ENCODE measurements around the gene DLG2. TPM values are rescaled to one million over a fixed set of nuclear protein-coding genes. Genes with fewer than 3 reads are reported as not detected.

DLG2 gene
- total and polyA plus RNA-seq, 12 donors: 1.0 to 14.8 (median 7.4) TPM

DNA sequence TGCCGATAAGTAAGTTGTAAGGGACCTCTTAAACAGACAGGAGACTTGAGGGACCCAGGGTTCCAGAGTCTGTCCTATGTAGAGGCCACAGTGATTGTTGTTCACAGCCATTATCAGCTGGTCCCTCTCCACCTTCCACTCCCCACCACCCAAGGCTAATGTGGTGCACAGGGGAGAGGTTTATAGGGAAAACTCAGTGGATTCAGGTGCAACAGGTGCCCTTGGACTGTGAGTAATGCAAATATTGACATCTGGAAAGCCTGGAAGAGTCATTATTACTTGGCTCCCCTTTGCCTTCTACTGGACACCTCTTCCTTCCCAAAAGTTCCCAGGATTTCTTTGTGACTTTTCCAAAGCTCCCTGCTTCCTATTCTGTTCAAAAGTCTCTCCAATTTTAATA is 1899.9 kb downstream of the DLG2 start:
- TF ChIP-seq, protein P1, sequence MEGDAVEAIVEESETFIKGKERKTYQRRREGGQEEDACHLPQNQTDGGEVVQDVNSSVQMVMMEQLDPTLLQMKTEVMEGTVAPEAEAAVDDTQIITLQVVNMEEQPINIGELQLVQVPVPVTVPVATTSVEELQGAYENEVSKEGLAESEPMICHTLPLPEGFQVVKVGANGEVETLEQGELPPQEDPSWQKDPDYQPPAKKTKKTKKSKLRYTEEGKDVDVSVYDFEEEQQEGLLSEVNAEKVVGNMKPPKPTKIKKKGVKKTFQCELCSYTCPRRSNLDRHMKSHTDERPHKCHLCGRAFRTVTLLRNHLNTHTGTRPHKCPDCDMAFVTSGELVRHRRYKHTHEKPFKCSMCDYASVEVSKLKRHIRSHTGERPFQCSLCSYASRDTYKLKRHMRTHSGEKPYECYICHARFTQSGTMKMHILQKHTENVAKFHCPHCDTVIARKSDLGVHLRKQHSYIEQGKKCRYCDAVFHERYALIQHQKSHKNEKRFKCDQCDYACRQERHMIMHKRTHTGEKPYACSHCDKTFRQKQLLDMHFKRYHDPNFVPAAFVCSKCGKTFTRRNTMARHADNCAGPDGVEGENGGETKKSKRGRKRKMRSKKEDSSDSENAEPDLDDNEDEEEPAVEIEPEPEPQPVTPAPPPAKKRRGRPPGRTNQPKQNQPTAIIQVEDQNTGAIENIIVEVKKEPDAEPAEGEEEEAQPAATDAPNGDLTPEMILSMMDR (IDR thresholded peaks at IDR 0.05): no peak
- no peaks in the 10 kb centered on the region for H3K36me3 ChIP-seq
- H3K9me3 ChIP-seq: peaks cover 0 to 2% (median 0%) of the 10 kb centered on the region in 11 donors
- H3K4me1 ChIP-seq: peaks cover 0 to 22% (median 10%) of the 10 kb centered on the region in 9 donors
- ATAC-seq (no peak), DNase-seq (no peak)
- WGBS, 2 donors: 50 to 96% methylated on average over 1 of the region's 1 CpG
- intact Hi-C loops (cut with DNase I): loop anchor here in 2 of 10 donors (5.0 to 10.0 kb wide), 3 partner anchors 202 to 435 kb away; no protein-coding TSS in a partner anchor
- H3K4me3 ChIP-seq: no peak overlapping the region
- no peaks in the 10 kb centered on the region for H3K27me3 ChIP-seq
- H3K27ac ChIP-seq: no peak overlapping the region

DNA sequence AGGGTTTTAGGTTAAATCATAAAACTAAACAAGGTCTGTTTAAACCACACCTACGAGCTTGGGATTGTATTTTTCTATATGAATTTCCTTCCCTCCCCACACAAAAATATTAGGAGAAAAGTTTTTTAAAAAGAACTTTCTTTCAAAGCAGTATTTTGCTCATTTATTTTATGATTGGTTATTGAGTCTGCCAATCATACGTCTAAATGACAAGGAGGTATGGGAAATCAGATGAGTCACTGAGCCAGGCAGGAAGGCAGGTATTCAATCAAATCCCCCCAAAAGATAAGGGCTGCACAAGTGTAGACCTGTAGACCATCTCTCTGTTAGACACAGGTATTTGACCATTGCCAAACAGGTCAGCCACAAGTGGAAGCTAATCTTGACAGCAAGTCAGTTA is 1900.8 kb downstream of the DLG2 start:
- Histone ChIP-seq H3K4me3 (no peak overlapping the region), H3K27me3 (no peaks in the 10 kb centered on the region), H3K36me3 (no peaks in the 10 kb centered on the region), H3K27ac (no peak overlapping the region), H3K4me1 (peaks cover 0 to 22% (median 10%) of the 10 kb centered on the region in 9 donors), H3K9me3 (peaks cover 0 to under 1% (median 0%) of the 10 kb centered on the region in 11 donors)
- TF ChIP-seq, protein P1 (IDR thresholded peaks at IDR 0.05): no peak
- WGBS, 2 donors: 79 to 85% methylated on average over 2 of the region's 2 CpGs
- intact Hi-C loops (cut with DNase I): loop anchor here in 2 of 10 donors (5.0 to 10.0 kb wide), 3 partner anchors 202 to 434 kb away; no protein-coding TSS in a partner anchor
- DNase-seq (no peak), ATAC-seq (no peak)

DNA sequence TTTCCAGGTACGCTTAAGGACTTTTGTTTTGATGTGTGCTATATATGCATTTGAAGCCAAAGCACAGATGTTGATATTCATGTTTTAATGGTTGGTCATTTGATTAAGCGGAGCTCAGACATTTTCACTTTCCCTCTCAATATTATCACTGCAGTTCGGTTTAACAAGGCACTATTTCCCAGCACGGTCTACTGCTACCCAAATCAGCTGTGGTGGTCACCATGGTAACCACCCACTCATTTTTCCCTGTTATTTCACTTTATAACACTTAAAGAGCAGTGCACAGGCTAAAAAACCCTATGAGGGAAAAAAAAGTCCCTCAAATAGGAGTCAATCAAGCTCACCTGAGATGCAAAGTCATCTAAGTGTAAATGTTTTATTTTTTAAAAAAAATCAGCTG is 1901.4 kb downstream of the DLG2 start:
- peaks cover 0 to 22% (median 10%) of the 10 kb centered on the region in 9 donors for H3K4me1 ChIP-seq
- H3K36me3 ChIP-seq: no peaks in the 10 kb centered on the region
- H3K27me3 ChIP-seq: no peaks in the 10 kb centered on the region
- H3K4me3 ChIP-seq: peak overlapping the region in 3 of 10 donors; percentile 12 to 51 (median 47)
- WGBS, 2 donors: 51 to 66% methylated on average over 4 of the region's 4 CpGs
- peak in 2 of 8 donors; percentile 41 to 61 for ATAC-seq
- H3K9me3 ChIP-seq: no peaks in the 10 kb centered on the region
- DNase-seq: peak in 1 of 2 donors; percentile 9
- intact Hi-C loops (cut with DNase I): loop anchor here in 4 of 10 donors (2.0 to 10.0 kb wide), 4 partner anchors 201 to 433 kb away; no protein-coding TSS in a partner anchor
- TF ChIP-seq, protein P1 (IDR thresholded peaks at IDR 0.05): no peak
- peak overlapping the region in 1 of 10 donors; percentile 1 for H3K27ac ChIP-seq

DNA sequence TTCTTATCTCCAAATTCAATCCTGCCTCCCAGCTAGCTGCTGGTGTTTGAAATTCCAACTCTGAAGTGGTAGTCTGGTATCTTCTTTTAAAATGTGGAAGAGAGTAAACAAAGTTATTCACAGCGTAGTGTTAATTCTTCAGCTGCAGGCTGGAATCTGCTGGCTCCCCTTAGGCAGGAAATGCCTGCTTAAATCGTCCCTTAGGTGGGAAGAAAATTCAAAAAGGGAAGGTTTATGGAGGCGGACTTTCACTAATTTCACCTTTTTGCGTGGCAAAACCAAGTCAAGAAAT is 1901.9 kb downstream of the DLG2 start:
- H3K4me1 ChIP-seq: peaks cover 0 to 22% (median 10%) of the 10 kb centered on the region in 9 donors
- no peaks in the 10 kb centered on the region for H3K36me3 ChIP-seq
- intact Hi-C loops (cut with DNase I): loop anchor here in 4 of 10 donors (2.0 to 10.0 kb wide), 4 partner anchors 200 to 433 kb away; no protein-coding TSS in a partner anchor
- H3K27me3 ChIP-seq: no peaks in the 10 kb centered on the region
- no peaks in the 10 kb centered on the region for H3K9me3 ChIP-seq
- DNase-seq: no peak
- 10% methylated on average over 4 of the region's 4 CpGs for WGBS, 2 donors
- peak overlapping the region in 2 of 10 donors; percentile 1 to 14 for H3K27ac ChIP-seq
- TF ChIP-seq, protein P1 (IDR thresholded peaks at IDR 0.05): no peak
- peak overlapping the region in 5 of 10 donors; percentile 47 to 55 (median 52) for H3K4me3 ChIP-seq
- no peak for ATAC-seq

Data from heart right ventricle (tissue), 16 donors.